GM12865 (cell line): ENCODE measurements around the gene TBL1X.
A peak's percentile ranks its signal among the peaks of the same experiment; 100 is the strongest.

Experiments used
- DNase-seq: peaks from one replicate; pipeline ENCODE4 v3.0.0; 2010; ENCODE audit warnings: low read depth
- H3K4me3 ChIP-seq: 2 replicates; pipeline ENCODE4 v1.5.1; 2011; ENCODE audit warnings: mild to moderate bottlenecking, low read depth, low read length, control low read depth
- CTCF ChIP-seq: IDR thresholded peaks from 2 replicates; pipeline ENCODE4 v1.5.1; 2011; ENCODE audit warnings: low read length, control low read depth, low read depth, inconsistent platforms; ENCODE audit not compliant: insufficient read depth; ENCODE audit errors: missing control alignments

TBL1X gene

GRCh38 chrX:9604908-9605306 lies 140.0 kb downstream of the TBL1X start:
- no peak overlapping the region for H3K4me3 ChIP-seq
- DNase-seq = no peak
- no peak for TF ChIP-seq CTCF

GRCh38 chrX:9605484-9605883 lies 140.6 kb downstream of the TBL1X start:
- H3K4me3 ChIP-seq = no peak overlapping the region
- no peak for DNase-seq
- no peak for TF ChIP-seq CTCF

GRCh38 chrX:9606971-9607370 lies 142.1 kb downstream of the TBL1X start:
- DNase-seq = no peak

GRCh38 chrX:9609499-9609898 lies 144.6 kb downstream of the TBL1X start:
- no peak for TF ChIP-seq CTCF
- DNase-seq = no peak
- H3K4me3 ChIP-seq = no peak overlapping the region

More at GRCh38 chrX:9606971-9607370, 142.1 kb downstream of the TBL1X start:
- TF ChIP-seq CTCF = no peak
- no peak overlapping the region for H3K4me3 ChIP-seq

GRCh38 chrX:9609987-9610386 lies 145.1 kb downstream of the TBL1X start:
- no peak for DNase-seq
- no peak for TF ChIP-seq CTCF

GRCh38 chrX:9610771-9611392 lies 146.0 kb downstream of the TBL1X start:
- no peak overlapping the region for H3K4me3 ChIP-seq
- TF ChIP-seq CTCF = no peak
- DNase-seq = peak; percentile 4

More at GRCh38 chrX:9609987-9610386, 145.1 kb downstream of the TBL1X start:
- H3K4me3 ChIP-seq = no peak overlapping the region
